GM21786 (cell line): ENCODE data around the gene CALHM5.

Experiments used
- ATAC-seq: cut with Tn5 transposase; IDR thresholded peaks from one replicate; pipeline ENCODE4 v1.9.1; 2021; ENCODE audit not compliant: unreplicated experiment

Gene CALHM5

GRCh38 chr6:116507324-116507723 is 4.1 kb upstream of the CALHM5 start:
- no peak for ATAC-seq

- ATAC-seq: no peak
Measured at GRCh38 chr6:116508527-116508926, 2.9 kb upstream of the CALHM5 start.

- ATAC-seq: peak; percentile 84
Measured at GRCh38 chr6:116512111-116512559, 696 bp downstream of the CALHM5 start.

GRCh38 chr6:116512734-116513133 is 1.3 kb downstream of the CALHM5 start:
- ATAC-seq: no peak

- ATAC-seq: no peak
Measured at GRCh38 chr6:116513224-116513875, 1.9 kb downstream of the CALHM5 start.

GRCh38 chr6:116514111-116514510 is 2.7 kb downstream of the CALHM5 start:
- no peak for ATAC-seq

- no peak for ATAC-seq
Measured at GRCh38 chr6:116515141-116515540, 3.7 kb downstream of the CALHM5 start.

- no peak for ATAC-seq
Measured at GRCh38 chr6:116518621-116519368, 7.4 kb downstream of the CALHM5 start.

- no peak for ATAC-seq
Measured at GRCh38 chr6:116522896-116523295, 11.5 kb downstream of the CALHM5 start.

GRCh38 chr6:116524236-116524635 is 12.8 kb downstream of the CALHM5 start:
- ATAC-seq: no peak

GRCh38 chr6:116528133-116528532 is 16.7 kb downstream of the CALHM5 start:
- no peak for ATAC-seq

GRCh38 chr6:116528780-116529179 is 17.3 kb downstream of the CALHM5 start:
- ATAC-seq: no peak

- ATAC-seq: no peak
Measured at GRCh38 chr6:116529466-116530290, 18.2 kb downstream of the CALHM5 start.

GRCh38 chr6:116530436-116530835 is 19.0 kb downstream of the CALHM5 start:
- ATAC-seq: no peak

GRCh38 chr6:116531675-116532570 is 20.5 kb downstream of the CALHM5 start:
- peak; percentile 74 for ATAC-seq

GRCh38 chr6:116533233-116533957 is 22.0 kb downstream of the CALHM5 start:
- ATAC-seq: no peak

GRCh38 chr6:116535109-116535508 is 23.7 kb downstream of the CALHM5 start:
- no peak for ATAC-seq

- peak; percentile 54 for ATAC-seq
Measured at GRCh38 chr6:116536216-116536621, 24.8 kb downstream of the CALHM5 start.

- ATAC-seq: no peak
Measured at GRCh38 chr6:116542426-116542825, 31.0 kb downstream of the CALHM5 start.

GRCh38 chr6:116543149-116543548 is 31.7 kb downstream of the CALHM5 start:
- no peak for ATAC-seq
